Gastroesophageal sphincter (tissue), 3 donors: ENCODE results near the gene SMG7.

ENCODE experiments used
- CTCF ChIP-seq, 4 experiments: fragments of 200-600 bp in 2 of 4; fragments of 450-650 bp in 2 of 4; sonication (generic) in 1 of 4; IDR thresholded peaks; one replicate each; pipeline ENCODE4 v1.5.1; 2017 to 2019; ENCODE audit warnings: antibody characterized with exemption in 4 of 4, mild to moderate bottlenecking in 2 of 4, moderate library complexity in 2 of 4
- EP300 ChIP-seq: sonication (generic); formaldehyde crosslinking; IDR thresholded peaks from one replicate; pipeline ENCODE4 v1.6.1; 2017; ENCODE audit warnings: antibody characterized with exemption, mild to moderate bottlenecking
- POLR2A ChIP-seq, 2 donors: fragments of 450-650 bp; IDR thresholded peaks; one replicate each; pipeline ENCODE4 v1.6.1; 2017; ENCODE audit warnings: antibody characterized with exemption in 2 of 2, mild to moderate bottlenecking in 2 of 2, moderate library complexity in 1 of 2
- POLR2AphosphoS5 ChIP-seq: sonication (generic); formaldehyde crosslinking; IDR thresholded peaks from one replicate; pipeline ENCODE4 v1.6.1; 2017; ENCODE audit warnings: antibody characterized with exemption

GRCh38 chr1:183569141-183569540, 96.8 kb downstream of the SMG7 start:
- TF ChIP-seq POLR2A (IDR thresholded peaks at IDR 0.05) (no peak), POLR2AphosphoS5 (no peak), EP300 (no peak), CTCF (IDR thresholded peaks at IDR 0.05) (no peak)
